Smooth muscle cell (in vitro differentiated cells): ENCODE data around the gene CRABP2. TPM values are rescaled to one million over a fixed set of nuclear protein-coding genes. Genes with fewer than 3 reads are reported as not detected.

Experiments used
- DNase-seq: peaks from one replicate; lab custom pipeline; 2025; ENCODE audit not compliant: unreplicated experiment; lab: John Stamatoyannopoulos, UW
- H2AFZ ChIP-seq: fragments of 200-600 bp; sonication (generic); 2 replicates; pipeline ENCODE4 v1.6.0; 2016; ENCODE audit warnings: antibody characterized with exemption, low read depth, mild to moderate bottlenecking
- H3F3A ChIP-seq: fragments of 200-600 bp; sonication (generic); 2 replicates; pipeline ENCODE4 v1.6.0; 2017; ENCODE audit warnings: antibody characterized with exemption, low read depth
- H3K27ac ChIP-seq: fragments of 200-600 bp; sonication (generic); 2 replicates; pipeline ENCODE4 v1.5.1; 2016; ENCODE audit warnings: low read depth, mild to moderate bottlenecking
- H3K27me3 ChIP-seq: fragments of 200-600 bp; sonication (generic); 2 replicates; pipeline ENCODE4 v1.6.1; 2016; ENCODE audit warnings: low read depth, mild to moderate bottlenecking
- H3K36me3 ChIP-seq: fragments of 200-600 bp; sonication (generic); 2 replicates; pipeline ENCODE4 v1.5.1; 2016; ENCODE audit warnings: low read depth
- H3K4me1 ChIP-seq: fragments of 200-600 bp; sonication (generic); 2 replicates; pipeline ENCODE4 v1.5.1; 2016; ENCODE audit warnings: low read depth
- H3K4me2 ChIP-seq: fragments of 200-600 bp; sonication (generic); 2 replicates; pipeline ENCODE4 v1.6.0; 2016; ENCODE audit warnings: mild to moderate bottlenecking
- H3K4me3 ChIP-seq: fragments of 200-600 bp; sonication (generic); 2 replicates; pipeline ENCODE4 v1.5.1; 2016; ENCODE audit warnings: mild to moderate bottlenecking
- H3K79me2 ChIP-seq: fragments of 200-600 bp; sonication (generic); 2 replicates; pipeline ENCODE4 v1.6.0; 2016; ENCODE audit warnings: low read depth, mild to moderate bottlenecking
- H3K9ac ChIP-seq: fragments of 200-600 bp; sonication (generic); 2 replicates; pipeline ENCODE4 v1.6.0; 2016; ENCODE audit warnings: low read depth
- H3K9me3 ChIP-seq: fragments of 200-600 bp; sonication (generic); replicated peaks from 2 replicates; pipeline ENCODE4 v1.5.1; 2016; ENCODE audit warnings: low read depth
- H4K20me1 ChIP-seq: fragments of 200-600 bp; sonication (generic); 2 replicates; pipeline ENCODE4 v1.6.0; 2016; ENCODE audit warnings: low read depth
- WGBS: methylation state at CpG from one replicate; pipeline ENCODE4 v1.1.7; 2016; ENCODE audit warnings: low lambda C conversion rate; 5-methylcytosine and 5-hydroxymethylcytosine counted together
- polyA plus RNA-seq: library from polyadenylated mRNA; unstranded; fragments of >200 nt; fragmentation: Nextera tagmentation; extraction: Ambion mirVana; gene quantifications from 2 replicates; pipeline ENCODE4 v1.2.1, GENCODE V29; 2016
- total RNA-seq: library from RNA; depleted of rRNA; stranded (reverse); fragments of >200 nt; gene quantifications from 2 replicates; pipeline ENCODE4 v1.2.3, GENCODE V29; 2014
- TF ChIP-seq, protein P1 (sequence below): fragments of 200-600 bp; sonication (generic); IDR thresholded peaks from 2 replicates; pipeline ENCODE4 v1.5.1; 2017; ENCODE audit warnings: borderline replicate concordance, mild to moderate bottlenecking, antibody characterized with exemption; ENCODE audit not compliant: insufficient read depth, poor library complexity, severe bottlenecking

Gene CRABP2
- total RNA-seq, result 69.4 and 86.6 TPM in 2 replicates
- 145 and 277 TPM in 2 replicates for polyA plus RNA-seq

DNA sequence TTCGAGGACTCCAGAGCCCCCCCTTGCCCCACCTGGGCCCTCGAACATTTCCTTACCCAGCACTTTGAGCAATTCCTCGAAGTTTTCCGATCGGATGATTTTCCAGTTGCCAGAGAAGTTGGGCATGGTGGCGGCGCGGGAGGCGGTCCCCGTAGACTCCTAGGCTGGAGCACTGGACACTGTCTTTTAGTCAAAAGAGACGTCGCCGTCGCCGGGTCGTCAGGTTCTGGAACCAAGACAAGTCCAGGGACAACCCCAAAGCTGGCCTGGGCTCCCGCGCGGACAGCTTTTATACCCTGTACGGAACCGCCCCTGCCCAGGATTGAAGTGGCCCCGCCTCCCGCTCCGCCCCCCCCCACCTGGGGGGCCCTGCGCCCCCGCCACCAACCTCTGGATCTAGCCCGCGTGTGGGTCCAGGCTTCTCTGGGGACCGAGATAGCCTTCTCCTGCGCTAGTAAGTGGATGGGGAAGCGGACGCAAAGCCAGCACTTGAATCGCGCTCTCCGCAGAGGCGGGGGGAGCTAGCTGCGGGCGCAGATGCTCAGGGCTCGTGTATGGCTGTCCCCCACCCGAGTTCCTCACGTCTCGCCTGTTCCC, at the start of gene CRABP2:
Gene CRABP2 (minus strand): TSS at position 263 of the 597 bp plus-strand sequence. CDS start 137 bp downstream, at position 126.
- H3K36me3 ChIP-seq, result no peaks in the 10 kb centered on the region
- peaks cover 13% of the 10 kb centered on the region for H3F3A ChIP-seq
- peak within 1 kb of the TSS; percentile 54 for H3K4me3 ChIP-seq
- no peak within 1 kb of the TSS for H2AFZ ChIP-seq
- peak; percentile 84 for DNase-seq
- 2% methylated on average over 40 of the region's 42 CpGs for WGBS
- H3K27ac ChIP-seq, result peak within 1 kb of the TSS; percentile 68
- H3K79me2 ChIP-seq, result peaks cover 12% of the 10 kb centered on the region
- no peaks in the 10 kb centered on the region for H3K9me3 ChIP-seq
- peaks cover 42% of the 10 kb centered on the region for H4K20me1 ChIP-seq
- H3K9ac ChIP-seq, result peak within 1 kb of the TSS; percentile 64
- TF ChIP-seq, protein P1, sequence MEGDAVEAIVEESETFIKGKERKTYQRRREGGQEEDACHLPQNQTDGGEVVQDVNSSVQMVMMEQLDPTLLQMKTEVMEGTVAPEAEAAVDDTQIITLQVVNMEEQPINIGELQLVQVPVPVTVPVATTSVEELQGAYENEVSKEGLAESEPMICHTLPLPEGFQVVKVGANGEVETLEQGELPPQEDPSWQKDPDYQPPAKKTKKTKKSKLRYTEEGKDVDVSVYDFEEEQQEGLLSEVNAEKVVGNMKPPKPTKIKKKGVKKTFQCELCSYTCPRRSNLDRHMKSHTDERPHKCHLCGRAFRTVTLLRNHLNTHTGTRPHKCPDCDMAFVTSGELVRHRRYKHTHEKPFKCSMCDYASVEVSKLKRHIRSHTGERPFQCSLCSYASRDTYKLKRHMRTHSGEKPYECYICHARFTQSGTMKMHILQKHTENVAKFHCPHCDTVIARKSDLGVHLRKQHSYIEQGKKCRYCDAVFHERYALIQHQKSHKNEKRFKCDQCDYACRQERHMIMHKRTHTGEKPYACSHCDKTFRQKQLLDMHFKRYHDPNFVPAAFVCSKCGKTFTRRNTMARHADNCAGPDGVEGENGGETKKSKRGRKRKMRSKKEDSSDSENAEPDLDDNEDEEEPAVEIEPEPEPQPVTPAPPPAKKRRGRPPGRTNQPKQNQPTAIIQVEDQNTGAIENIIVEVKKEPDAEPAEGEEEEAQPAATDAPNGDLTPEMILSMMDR, result no peak
- H3K4me2 ChIP-seq, result peak within 1 kb of the TSS; percentile 91
- peaks cover 55% of the 10 kb centered on the region for H3K4me1 ChIP-seq
- H3K27me3 ChIP-seq, result no peaks in the 10 kb centered on the region

DNA sequence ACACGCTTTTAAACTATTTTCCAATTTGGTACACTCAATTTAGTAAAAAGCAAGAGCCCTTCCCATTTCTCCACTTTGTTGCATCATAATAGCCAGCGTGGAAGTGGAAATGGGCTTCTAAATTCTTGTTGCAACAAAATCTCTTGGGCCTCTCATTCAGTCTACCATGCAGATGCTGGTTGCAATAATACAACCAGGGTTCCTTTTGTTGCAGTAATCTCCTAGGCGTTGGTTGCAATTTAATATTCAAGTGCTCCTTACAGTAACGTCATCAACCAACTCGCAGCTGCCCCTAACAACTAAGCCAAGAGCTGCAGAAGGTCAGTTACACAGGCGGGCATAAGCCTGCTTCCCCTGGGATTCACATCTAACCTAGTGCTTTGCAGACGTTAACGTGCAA, 48.8 kb upstream of the CRABP2 start:
- Histone ChIP-seq H3K27me3 (no peaks in the 10 kb centered on the region), H3K4me2 (no peak overlapping the region), H3K9me3 (no peaks in the 10 kb centered on the region), H3K4me3 (no peak overlapping the region), H3K79me2 (peaks cover 27% of the 10 kb centered on the region), H3K27ac (no peak overlapping the region), H4K20me1 (no peaks in the 10 kb centered on the region), H3K9ac (no peak overlapping the region), H3F3A (peaks cover under 1% of the 10 kb centered on the region), H2AFZ (no peak overlapping the region), H3K4me1 (peaks cover 21% of the 10 kb centered on the region), H3K36me3 (no peaks in the 10 kb centered on the region)
- TF ChIP-seq, protein P1, result no peak
- 92% methylated on average over 8 of the region's 8 CpGs for WGBS
- no peak for DNase-seq

DNA sequence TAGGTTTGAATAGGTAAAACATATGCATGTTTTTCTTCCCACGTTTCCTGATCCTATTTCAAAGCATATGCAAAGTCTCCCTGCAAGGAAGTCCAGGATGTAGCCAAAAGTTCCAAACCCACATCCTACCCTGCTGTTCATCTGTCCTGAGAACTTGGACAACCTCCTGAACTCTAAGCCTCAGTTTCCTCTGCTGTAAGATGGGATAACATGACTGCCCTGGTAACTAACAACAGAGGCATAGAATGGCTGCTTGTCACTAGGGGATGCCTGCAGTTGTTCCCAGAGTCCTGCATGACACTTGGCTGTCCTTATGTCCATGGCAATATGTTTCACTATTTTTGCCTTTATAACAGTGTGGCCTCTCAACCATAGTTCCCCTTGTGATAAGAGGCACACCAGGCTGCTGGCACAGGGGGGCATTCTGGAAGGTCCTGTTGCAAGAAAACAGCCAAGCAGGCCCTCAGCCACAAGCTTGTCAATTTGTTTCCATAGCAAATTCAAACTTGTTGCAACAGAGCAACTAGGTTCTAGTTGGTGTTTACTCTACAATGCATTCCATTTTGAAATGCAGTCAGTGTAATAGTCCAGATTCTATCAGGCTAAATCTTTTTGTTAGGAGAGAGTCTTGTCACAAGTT, 47.6 kb upstream of the CRABP2 start:
- Histone ChIP-seq H3K36me3 (no peaks in the 10 kb centered on the region), H3K27ac (peak overlapping the region; percentile 69), H3K79me2 (peaks cover 39% of the 10 kb centered on the region), H3F3A (peaks cover 6% of the 10 kb centered on the region), H3K27me3 (no peaks in the 10 kb centered on the region), H4K20me1 (no peaks in the 10 kb centered on the region), H3K9ac (peak overlapping the region; percentile 81), H3K9me3 (no peaks in the 10 kb centered on the region), H2AFZ (no peak overlapping the region), H3K4me2 (peak overlapping the region; percentile 97), H3K4me1 (peaks cover 33% of the 10 kb centered on the region), H3K4me3 (peak overlapping the region; percentile 75)
- 70% methylated on average over 1 of the region's 1 CpG for WGBS
- TF ChIP-seq, protein P1, result no peak
- no peak for DNase-seq
